Muscle of back (tissue), 11 donors: ENCODE measurements around the gene CPNE6. TPM values are rescaled to one million over a fixed set of nuclear protein-coding genes. Genes with fewer than 3 reads are reported as not detected.

Experiments
- DNase-seq, 3 donors: peaks; one replicate each; pipeline versions ENCODE4 v3.0.0 to v3.0.0-alpha.2; 2013
- polyA plus RNA-seq, 10 donors: library from polyadenylated mRNA; unstranded; fragments of 120-200 nt; gene quantifications; one replicate each; pipeline ENCODE4 v1.2.1, GENCODE V29; 2013; ENCODE audit not compliant: insufficient read length in 10 of 10

The CPNE6 gene
- polyA plus RNA-seq, 10 donors, result 0.07 TPM; not detected in 9

- DNase-seq, result no peak
Measured at GRCh38 chr14:24085215-24085614, 13.9 kb downstream of the CPNE6 start.

DNA sequence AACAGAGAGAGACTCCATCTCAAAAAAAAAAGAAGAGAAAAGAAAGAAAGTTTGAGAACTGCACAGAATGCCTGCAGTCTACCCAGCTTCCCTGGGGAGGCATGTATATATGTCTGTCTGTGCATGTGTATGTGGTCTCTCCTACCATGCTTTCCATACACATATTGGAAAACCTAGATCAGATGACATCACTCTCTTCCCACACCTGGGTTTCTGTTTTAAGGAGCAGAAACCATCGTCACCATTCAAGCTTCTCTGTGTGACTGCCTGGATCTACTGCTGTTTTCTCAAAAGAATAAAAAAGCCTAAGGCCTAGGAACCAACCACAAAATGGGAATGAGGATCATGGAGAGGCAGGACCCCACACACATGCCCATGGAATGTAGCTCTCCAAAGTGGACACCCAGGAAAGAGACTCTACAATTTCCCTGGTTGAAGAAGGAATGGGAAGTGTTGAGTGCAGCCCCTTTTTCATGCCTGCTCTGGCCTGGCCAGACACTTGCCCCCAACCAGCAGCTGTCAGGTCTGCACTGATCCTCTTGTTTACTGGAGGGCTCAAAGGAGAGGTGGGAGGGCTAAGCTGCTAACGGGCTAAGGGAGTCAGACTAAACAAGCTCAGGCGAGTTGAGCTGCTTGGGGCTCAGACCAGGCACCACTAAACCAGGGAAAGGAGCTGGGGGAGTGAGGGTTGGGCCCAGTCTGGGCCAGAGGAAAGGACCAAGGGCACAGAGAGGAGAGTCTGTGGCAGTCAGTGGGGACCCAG is 15.0 kb downstream of the CPNE6 start:
- DNase-seq, result no peak

GRCh38 chr14:24087004-24087403 is 15.6 kb downstream of the CPNE6 start:
- no peak for DNase-seq

DNA sequence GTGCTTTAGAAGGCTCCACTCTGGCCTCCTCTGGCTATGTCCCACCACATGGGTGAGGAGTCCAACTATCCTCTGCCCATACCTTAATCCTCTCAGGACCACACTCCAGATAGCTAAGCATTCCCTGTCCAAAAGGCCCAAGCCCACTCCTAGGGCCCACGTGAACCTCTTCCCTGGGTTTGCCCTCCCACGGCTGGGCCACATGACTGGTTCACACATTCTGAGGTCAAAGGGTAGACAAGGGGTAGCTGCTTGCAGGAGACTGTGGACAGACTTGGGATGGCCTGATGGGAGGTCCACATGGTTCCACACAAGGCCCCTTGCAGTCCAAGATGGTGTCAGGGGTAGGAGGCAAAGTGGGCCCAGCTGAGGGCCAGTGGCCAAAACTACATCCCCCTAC is 16.7 kb downstream of the CPNE6 start:
- DNase-seq, result no peak

GRCh38 chr14:24089890-24090289 is 18.5 kb downstream of the CPNE6 start:
- no peak for DNase-seq

GRCh38 chr14:24092110-24092504 is 20.7 kb downstream of the CPNE6 start:
- no peak for DNase-seq

GRCh38 chr14:24092505-24093206 is 21.3 kb downstream of the CPNE6 start:
- DNase-seq, result no peak

GRCh38 chr14:24093207-24093900 is 22.0 kb downstream of the CPNE6 start:
- DNase-seq, result no peak

- peak; percentile 66 to 93 (median 86) for DNase-seq
Measured at GRCh38 chr14:24093901-24094840, 22.8 kb downstream of the CPNE6 start, which contains the start of gene PCK2. PCK2 (plus strand) TSS chr14:24094311; CDS start chr14:24094406, 95 bp downstream.

GRCh38 chr14:24094841-24095270 is 23.5 kb downstream of the CPNE6 start:
- DNase-seq, result peak in 1 of 3 donors; percentile 42

GRCh38 chr14:24095271-24096068 is 24.1 kb downstream of the CPNE6 start:
- DNase-seq, result peak in 1 of 3 donors; percentile 33

DNA sequence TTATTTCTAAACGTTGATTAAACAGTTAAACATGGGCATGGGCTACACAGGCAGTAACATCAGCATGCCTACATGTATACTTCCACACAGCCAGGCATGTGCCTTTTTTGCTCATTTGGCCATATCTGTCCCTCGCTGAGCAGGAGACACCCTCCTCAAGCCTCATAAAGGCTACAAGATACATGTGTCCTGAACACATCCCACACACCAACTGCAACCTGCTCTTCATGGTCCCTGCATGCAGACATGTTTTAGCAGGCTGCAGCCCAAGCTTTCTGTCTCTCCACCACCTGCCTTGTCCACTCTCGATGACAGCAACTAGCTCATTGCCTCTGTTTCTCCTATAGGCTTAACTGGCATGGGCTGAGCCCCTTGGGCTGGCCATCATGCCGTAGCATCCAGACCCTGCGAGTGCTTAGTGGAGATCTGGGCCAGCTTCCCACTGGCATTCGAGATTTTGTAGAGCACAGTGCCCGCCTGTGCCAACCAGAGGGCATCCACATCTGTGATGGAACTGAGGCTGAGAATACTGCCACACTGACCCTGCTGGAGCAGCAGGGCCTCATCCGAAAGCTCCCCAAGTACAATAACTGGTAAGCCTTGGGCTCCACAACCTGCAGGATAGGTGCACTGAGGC is 25.3 kb downstream of the CPNE6 start:
- DNase-seq, result no peak

- no peak for DNase-seq
Measured at GRCh38 chr14:24098229-24098926, 27.0 kb downstream of the CPNE6 start.

DNA sequence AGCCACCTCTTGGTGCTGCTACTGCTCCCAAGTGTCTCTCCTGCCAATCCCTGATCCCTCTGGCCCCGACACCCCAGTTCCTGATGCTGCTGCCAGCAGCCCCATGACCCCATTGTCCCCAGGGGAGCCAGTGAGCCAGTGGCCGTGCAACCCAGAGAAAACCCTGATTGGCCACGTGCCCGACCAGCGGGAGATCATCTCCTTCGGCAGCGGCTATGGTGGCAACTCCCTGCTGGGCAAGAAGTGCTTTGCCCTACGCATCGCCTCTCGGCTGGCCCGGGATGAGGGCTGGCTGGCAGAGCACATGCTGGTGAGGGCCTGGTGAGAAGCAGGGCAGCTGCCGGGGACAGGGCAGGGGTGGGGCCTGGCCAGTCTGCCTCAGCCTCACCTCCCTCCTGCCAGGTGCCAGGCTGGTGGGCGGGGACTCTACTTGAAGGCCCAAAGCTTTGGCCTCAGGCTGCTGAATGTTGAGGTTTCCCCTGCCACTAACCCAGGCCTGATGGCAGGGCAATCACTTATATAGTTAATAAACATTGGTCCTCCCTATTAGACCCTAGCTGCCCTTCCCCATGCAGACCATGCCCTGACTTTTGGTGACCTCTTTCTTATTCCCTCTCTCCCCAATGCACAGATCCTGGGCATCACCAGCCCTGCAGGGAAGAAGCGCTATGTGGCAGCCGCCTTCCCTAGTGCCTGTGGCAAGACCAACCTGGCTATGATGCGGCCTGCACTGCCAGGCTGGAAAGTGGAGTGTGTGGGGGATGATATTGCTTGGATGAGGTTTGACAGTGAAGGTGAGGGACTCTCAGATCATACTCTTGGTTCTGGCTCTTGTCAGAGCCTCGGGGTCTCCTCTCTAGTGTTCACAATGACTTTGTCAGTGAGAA is 27.8 kb downstream of the CPNE6 start:
- no peak for DNase-seq

DNA sequence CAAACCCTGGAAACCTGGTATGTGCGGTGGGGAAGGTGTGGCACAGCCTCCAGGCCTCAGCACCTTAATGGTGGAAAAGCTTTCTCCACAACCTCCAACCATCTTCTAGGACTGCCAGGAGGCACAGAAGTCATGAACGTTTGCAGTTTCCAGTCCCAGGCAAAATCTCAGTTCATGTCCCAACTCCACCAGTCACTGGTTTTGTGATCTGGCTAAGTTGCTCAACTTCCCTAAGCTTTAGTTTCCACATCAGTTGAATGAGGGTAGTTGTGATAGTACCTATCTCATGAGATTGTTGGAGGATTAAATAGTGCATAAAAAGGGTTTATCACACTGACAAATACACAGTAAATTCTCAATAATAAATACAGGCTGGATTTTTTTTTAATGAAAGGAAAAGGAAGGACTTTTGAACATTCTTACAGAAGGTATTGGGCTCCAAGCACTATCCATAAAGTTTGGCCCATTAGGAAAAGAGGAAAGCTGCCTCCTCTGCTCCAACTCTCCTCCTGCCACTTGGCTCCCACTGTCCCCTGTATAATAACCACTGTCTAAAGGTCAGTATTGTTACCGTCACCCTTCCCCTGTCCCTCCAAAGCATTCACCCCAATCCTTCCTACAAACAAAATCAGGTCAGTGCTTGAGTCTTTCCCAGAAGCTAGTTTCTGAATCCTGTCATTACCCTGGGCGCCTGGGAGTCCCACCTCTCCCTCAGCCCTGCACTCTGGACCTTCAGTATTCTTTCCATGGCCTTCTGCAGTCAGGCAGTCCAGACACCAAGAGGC is 29.0 kb downstream of the CPNE6 start:
- no peak for DNase-seq

DNA sequence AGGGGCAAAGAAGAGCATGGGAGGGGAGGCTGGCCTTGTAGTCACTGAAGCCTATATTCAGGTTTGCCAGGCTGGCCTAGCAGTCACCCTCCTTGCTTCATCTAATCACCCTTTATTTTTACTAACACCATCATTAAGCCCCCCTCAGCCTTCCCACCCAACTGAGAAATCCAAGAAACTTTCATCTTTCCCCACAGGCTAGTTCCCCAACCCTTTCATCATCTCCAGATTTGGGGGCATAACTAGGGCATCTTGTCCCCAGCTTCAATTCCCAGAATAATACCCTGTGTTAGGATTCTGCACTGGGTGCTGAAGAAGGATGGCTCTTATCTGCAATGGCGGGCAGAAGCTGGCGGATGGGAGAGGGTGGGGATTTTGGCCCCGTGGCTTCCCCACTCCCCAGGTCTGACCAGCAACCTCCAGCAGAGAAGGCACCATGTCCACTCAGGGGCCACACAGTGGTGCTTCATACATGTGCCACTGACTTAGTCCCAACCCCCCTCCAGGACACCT is 29.7 kb downstream of the CPNE6 start:
- no peak for DNase-seq

- no peak for DNase-seq
Measured at GRCh38 chr14:24102357-24103048, 31.1 kb downstream of the CPNE6 start.
